ENCODE data around the gene DYNLL1. TPM values are rescaled to one million over a fixed set of nuclear protein-coding genes. Genes with fewer than 3 reads are reported as not detected.
A peak's percentile ranks its signal among the peaks of the same experiment; 100 is the strongest.
"Not testable (repeated sequence)": the region's sequence is repeated elsewhere in the genome, so short reads cannot be mapped to it uniquely, and the experiment has no call there.

The DYNLL1 gene
- total and polyA plus RNA-seq, 12 donors = 94.0 to 352 (median 128) TPM

DNA sequence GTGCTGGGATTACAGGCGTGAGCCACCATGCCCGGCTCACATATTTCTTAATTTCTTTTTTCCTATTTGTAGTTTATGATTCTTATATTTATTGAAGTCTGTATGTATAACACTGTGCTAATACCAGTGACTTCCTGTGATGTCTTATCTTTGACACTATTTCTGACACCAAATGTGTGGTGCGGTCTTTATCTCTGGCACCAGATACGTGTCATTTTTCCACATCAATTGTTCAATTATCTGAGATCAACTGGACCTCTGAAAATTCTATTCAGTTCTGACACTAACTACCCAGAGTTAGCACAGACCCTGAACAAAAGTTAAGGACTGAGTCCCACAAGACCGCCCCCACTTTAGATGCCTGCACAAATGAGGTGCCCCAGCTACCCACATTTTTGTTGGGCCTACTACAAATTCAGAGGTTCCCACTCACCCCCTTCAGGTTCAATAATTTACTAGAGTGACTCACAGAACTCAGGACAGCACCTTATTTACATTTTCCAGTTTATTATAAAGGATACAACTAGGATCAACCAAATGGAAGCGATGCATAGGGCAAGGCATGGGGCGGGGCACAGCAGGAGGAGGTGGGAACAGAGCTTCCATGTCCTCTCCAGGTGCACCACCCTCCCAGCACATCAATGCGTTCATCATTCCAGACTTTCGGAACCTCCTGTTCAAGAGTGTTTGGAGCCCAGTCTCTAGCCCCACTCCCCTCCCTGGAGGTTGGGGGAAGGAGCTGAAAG is 14.7 kb upstream of the DYNLL1 start:
- H3K4me3 ChIP-seq = no peak overlapping the region
- peaks cover 0 to 4% (median 0%) of the 10 kb centered on the region in 9 donors for H3K4me1 ChIP-seq
- H3K27me3 ChIP-seq = no peaks in the 10 kb centered on the region
- TF ChIP-seq, protein P1, sequence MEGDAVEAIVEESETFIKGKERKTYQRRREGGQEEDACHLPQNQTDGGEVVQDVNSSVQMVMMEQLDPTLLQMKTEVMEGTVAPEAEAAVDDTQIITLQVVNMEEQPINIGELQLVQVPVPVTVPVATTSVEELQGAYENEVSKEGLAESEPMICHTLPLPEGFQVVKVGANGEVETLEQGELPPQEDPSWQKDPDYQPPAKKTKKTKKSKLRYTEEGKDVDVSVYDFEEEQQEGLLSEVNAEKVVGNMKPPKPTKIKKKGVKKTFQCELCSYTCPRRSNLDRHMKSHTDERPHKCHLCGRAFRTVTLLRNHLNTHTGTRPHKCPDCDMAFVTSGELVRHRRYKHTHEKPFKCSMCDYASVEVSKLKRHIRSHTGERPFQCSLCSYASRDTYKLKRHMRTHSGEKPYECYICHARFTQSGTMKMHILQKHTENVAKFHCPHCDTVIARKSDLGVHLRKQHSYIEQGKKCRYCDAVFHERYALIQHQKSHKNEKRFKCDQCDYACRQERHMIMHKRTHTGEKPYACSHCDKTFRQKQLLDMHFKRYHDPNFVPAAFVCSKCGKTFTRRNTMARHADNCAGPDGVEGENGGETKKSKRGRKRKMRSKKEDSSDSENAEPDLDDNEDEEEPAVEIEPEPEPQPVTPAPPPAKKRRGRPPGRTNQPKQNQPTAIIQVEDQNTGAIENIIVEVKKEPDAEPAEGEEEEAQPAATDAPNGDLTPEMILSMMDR (IDR thresholded peaks at IDR 0.05) = no peak
- peaks cover 0 to 9% (median 0%) of the 10 kb centered on the region in 9 donors for H3K36me3 ChIP-seq
- intact Hi-C loops (cut with DNase I) = no loop called here
- no peak for ATAC-seq
- peak overlapping the region in 1 of 10 donors; percentile 58 for H3K27ac ChIP-seq
- no peak for DNase-seq
- H3K9me3 ChIP-seq = no peaks in the 10 kb centered on the region
- 94 to 95% methylated on average over 9 of the region's 9 CpGs for WGBS, 2 donors

DNA sequence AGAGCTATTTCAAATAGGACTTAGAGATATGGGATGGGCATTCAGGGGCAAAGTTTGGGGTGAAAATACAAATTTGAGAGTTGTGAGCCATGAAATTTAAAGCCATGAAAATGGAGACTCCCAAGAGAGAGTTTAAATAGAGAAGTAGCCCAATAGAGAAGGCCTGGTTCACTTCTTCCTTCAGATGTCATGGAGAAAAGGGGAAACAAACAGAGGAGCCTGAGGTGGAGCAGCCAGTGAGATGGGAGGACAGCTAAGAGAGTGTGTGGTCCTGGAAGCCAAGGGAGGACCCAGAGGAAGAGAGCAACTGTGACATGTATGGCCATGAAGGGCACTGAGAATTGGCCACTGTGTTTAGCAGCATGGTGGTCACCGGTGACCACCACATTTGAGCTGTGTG is 12.3 kb upstream of the DYNLL1 start:
- no peak for ATAC-seq
- intact Hi-C loops (cut with DNase I) = no loop called here
- H3K27ac ChIP-seq = no peak overlapping the region
- H3K4me1 ChIP-seq = peaks cover 0 to 4% (median 0%) of the 10 kb centered on the region in 9 donors
- no peak overlapping the region for H3K4me3 ChIP-seq
- H3K36me3 ChIP-seq = peaks cover 0 to 9% (median 0%) of the 10 kb centered on the region in 9 donors
- 97 to 100% methylated on average over 1 of the region's 1 CpG for WGBS, 2 donors
- no peaks in the 10 kb centered on the region for H3K9me3 ChIP-seq
- TF ChIP-seq, protein P1 (IDR thresholded peaks at IDR 0.05) = no peak
- H3K27me3 ChIP-seq = no peaks in the 10 kb centered on the region
- DNase-seq = no peak

DNA sequence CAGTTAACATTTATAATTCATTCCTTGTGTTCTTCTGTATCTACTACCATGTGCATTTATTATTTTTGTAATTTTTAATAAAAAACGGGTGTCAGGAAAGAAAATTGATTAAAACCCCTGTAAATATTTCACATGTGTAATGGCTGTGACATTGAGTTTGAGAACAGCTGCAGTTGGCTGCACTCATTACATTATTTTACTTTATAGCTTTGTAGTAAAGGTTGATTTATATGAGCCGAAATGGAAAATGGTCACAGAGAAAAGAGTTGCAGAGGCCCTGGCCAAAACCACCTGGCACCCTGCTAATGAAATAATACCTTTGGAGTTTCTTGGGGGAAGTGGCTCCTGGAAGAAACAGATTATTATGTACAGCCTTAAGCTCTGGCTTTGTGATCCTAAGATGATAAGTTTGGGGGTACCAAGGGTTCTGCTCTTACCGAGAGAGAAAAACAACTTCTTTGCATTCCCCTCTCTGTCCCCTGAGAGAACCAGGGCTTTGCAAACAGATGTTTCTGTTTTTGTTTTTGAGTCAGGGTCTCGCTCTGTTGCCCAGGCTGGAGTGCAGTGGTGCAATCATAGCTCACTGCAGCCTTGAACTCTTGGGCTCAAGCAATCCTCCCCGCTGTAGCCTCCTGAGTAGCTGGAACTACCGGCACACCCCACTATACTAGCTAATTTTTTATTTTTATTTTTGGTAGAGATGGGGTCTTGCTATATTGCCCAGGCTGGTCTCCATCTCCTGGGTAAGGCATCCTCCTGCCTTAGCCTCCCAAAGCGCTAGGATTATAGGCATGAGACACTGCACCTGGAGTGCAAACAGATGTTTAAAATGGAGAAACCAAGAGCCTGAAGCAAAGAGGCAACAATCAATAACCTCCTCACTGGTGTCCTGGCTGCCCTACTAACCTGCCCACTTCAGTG is 9.7 kb upstream of the DYNLL1 start:
- 93 to 95% methylated on average over 7 of the region's 7 CpGs for WGBS, 2 donors
- Histone ChIP-seq H3K9me3 (no peaks in the 10 kb centered on the region), H3K27ac (no peak overlapping the region), H3K4me3 (no peak overlapping the region), H3K4me1 (peaks cover 0 to 5% (median 0%) of the 10 kb centered on the region in 9 donors), H3K27me3 (no peaks in the 10 kb centered on the region), H3K36me3 (peaks cover 0 to 17% (median 0%) of the 10 kb centered on the region in 9 donors)
- DNase-seq (no peak), ATAC-seq (no peak)
- TF ChIP-seq, protein P1 (IDR thresholded peaks at IDR 0.05) = no peak
- intact Hi-C loops (cut with DNase I) = no loop called here

DNA sequence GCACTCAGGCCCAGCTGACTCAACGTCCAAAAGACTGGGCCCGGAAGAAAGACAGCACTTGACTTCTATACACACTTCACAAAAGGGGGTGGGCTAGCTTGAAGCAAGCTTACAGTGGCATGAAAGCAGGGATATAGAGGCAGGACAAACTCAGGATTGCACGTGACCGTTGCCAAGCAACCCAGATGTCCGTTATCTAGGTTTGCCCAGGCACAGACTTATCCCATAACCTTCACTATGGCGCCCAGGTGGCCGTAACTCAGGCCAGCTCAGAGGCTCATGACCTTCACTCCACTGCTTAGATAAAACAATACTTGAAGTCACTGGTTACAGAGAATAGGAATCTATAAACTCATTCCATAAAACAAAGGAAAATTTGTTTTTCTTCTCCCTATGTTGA is 8.4 kb upstream of the DYNLL1 start:
- H3K36me3 ChIP-seq = peaks cover 0 to 12% (median 0%) of the 10 kb centered on the region in 9 donors
- ATAC-seq; H3K4me3 ChIP-seq; H3K27me3 ChIP-seq; intact Hi-C loops (cut with DNase I); DNase-seq; H3K9me3 ChIP-seq; H3K4me1 ChIP-seq; H3K27ac ChIP-seq: not testable (repeated sequence)
- WGBS, 2 donors = 59 to 70% methylated on average over 7 of the region's 7 CpGs
